ENCODE data around the gene TMEM203. TPM values are rescaled to one million over a fixed set of nuclear protein-coding genes. Genes with fewer than 3 reads are reported as not detected.
A peak's percentile ranks its signal among the peaks of the same experiment; 100 is the strongest.

Gene TMEM203
- total and polyA plus RNA-seq, 8 donors, result 9.7 to 22.8 (median 13.7) TPM

DNA sequence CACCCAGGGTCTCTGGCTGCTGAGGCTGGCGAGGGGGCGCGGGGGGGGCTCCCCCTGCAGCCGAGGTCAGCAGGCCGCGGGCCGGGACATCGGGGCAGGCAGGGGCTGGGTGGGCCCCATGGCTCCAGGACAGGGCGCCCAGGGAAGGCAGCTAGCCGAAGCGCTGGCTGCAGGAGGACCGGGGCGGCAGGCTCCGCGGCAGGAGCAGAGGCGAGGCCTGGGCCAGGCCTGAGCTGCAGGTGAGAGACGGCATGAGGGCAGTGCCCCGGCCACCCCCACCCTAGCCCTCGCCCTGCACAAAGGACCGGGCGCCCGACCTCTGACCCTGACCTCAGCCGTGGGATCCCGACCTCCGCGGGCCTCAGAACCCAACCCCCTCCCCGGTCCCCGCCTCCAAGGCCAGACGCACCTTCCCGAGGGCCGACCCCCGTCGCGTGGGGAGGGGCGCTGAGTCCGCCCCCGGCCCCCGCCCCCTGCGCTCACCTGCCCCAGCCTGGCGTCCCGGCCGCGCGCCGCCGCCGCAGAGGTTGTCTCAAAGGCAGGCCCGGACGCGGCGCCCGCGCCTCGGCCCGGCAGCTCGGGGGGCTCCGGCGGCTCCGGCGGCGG, 16.2 kb upstream of the TMEM203 start:
- intact Hi-C loops (cut with DNase I), result no loop called here
- no peaks in the 10 kb centered on the region for H3K36me3 ChIP-seq
- ATAC-seq (no peak), DNase-seq (peak in 4 of 6 donors; percentile 43 to 71 (median 48)), FAIRE-seq (no peak)
- no peaks in the 10 kb centered on the region for H3K9me3 ChIP-seq
- peak overlapping the region in 2 of 4 donors; percentile 8 to 19 for H3K27ac ChIP-seq
- TF ChIP-seq, protein P1, sequence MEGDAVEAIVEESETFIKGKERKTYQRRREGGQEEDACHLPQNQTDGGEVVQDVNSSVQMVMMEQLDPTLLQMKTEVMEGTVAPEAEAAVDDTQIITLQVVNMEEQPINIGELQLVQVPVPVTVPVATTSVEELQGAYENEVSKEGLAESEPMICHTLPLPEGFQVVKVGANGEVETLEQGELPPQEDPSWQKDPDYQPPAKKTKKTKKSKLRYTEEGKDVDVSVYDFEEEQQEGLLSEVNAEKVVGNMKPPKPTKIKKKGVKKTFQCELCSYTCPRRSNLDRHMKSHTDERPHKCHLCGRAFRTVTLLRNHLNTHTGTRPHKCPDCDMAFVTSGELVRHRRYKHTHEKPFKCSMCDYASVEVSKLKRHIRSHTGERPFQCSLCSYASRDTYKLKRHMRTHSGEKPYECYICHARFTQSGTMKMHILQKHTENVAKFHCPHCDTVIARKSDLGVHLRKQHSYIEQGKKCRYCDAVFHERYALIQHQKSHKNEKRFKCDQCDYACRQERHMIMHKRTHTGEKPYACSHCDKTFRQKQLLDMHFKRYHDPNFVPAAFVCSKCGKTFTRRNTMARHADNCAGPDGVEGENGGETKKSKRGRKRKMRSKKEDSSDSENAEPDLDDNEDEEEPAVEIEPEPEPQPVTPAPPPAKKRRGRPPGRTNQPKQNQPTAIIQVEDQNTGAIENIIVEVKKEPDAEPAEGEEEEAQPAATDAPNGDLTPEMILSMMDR (IDR thresholded peaks at IDR 0.05), result no peak
- peaks cover 6 to 12% (median 7%) of the 10 kb centered on the region in 3 donors for H3K4me1 ChIP-seq
- 5 to 9% methylated on average over 31 to 61 of the region's 61 CpGs for WGBS, 2 donors
- no peaks in the 10 kb centered on the region for H3K27me3 ChIP-seq
- peak overlapping the region in 3 of 4 donors; percentile 18 to 48 (median 48) for H3K4me3 ChIP-seq

- Histone ChIP-seq H3K27ac (no peak overlapping the region), H3K4me1 (peaks cover 6 to 12% (median 7%) of the 10 kb centered on the region in 3 donors)
Measured at GRCh38 chr9:137221095-137221505, 15.7 kb upstream of the TMEM203 start.

DNA sequence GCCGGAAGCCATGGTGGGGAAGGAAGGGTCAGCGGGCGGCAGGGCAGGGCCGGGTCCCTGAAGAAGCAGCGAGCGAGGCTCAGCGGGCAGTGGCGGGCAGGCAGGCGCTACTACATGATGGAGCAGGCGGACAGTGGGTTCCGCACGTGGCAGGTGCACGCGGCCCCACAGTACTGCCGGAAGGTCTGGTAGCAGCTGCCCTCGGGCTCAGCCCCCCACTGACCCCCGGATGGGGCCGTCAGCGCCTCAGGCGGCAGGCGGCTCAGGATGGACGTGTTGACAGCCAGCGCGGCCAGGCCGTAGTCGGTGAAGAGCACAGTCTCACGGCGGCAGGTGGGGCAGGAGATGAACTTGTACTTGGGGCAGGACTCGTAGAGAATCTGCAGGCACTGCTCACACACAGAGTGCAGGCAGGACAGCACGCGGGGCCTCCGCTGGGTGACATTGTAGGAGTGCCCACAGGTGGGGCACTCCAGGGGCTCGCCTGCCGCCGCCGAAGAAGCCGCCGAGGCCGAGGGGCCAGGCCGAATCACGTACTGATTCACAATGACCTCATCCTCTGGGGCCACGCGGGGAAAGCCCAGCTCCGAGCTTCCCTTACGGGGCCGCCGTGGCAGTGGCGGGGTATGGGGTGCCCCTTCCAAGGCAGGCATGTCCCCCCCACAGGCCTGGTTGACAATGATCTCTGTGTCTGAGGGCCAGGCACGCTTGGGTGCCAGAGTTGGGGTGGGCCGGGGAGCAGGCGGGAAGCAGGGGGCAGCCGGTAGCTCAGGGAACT, 15.1 kb upstream of the TMEM203 start:
- H3K27me3 ChIP-seq, result no peaks in the 10 kb centered on the region
- FAIRE-seq, result no peak
- WGBS, 2 donors, result 93% methylated on average over 51 to 52 of the region's 52 CpGs
- H3K4me1 ChIP-seq, result peaks cover 6 to 12% (median 7%) of the 10 kb centered on the region in 3 donors
- TF ChIP-seq, protein P1 (IDR thresholded peaks at IDR 0.05), result no peak
- no peak for ATAC-seq
- H3K36me3 ChIP-seq, result no peaks in the 10 kb centered on the region
- intact Hi-C loops (cut with DNase I), result no loop called here
- H3K9me3 ChIP-seq, result no peaks in the 10 kb centered on the region
- no peak overlapping the region for H3K27ac ChIP-seq
- DNase-seq, result peak in 1 of 6 donors; percentile 54
- H3K4me3 ChIP-seq, result no peak overlapping the region

More at GRCh38 chr9:137221095-137221505, 15.7 kb upstream of the TMEM203 start:
- DNase-seq (peak in 1 of 6 donors; percentile 31), FAIRE-seq (no peak), ATAC-seq (no peak)
- WGBS, 2 donors, result 84% methylated on average over 14 of the region's 14 CpGs
- TF ChIP-seq, protein P1 (IDR thresholded peaks at IDR 0.05), result no peak
- H3K27me3 ChIP-seq, result no peaks in the 10 kb centered on the region
- no peaks in the 10 kb centered on the region for H3K36me3 ChIP-seq
- intact Hi-C loops (cut with DNase I), result no loop called here
- peak overlapping the region in 2 of 4 donors; percentile 48 for H3K4me3 ChIP-seq
- H3K9me3 ChIP-seq, result no peaks in the 10 kb centered on the region

DNA sequence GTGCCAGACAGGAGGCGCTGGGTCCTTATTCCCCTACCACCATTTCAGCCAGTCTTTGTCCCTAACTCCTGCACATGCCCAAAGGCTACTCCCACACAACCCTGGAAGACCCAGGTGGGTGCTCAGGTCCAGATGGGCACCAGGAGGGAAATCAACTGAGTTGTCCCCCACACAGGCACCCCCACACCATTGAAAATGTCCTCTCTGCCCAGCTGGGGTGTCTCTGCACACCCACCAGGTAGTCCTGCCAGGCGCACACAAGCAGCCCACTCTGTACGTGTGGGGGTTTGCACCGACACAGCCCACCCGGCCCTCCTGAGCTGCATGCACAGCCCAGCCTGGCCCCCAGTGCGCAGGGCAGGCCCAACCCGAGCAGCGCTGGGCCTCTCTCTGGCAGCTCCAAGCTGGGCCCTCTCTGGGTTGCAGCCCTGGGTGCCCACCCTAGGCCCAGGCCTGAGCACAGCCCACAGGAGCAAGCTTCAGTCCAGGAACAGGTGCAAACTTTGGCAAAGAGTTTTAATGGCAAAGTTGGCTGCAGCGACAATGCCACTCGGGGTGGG, 14.4 kb upstream of the TMEM203 start:
- Histone ChIP-seq H3K36me3 (no peaks in the 10 kb centered on the region), H3K27ac (no peak overlapping the region), H3K27me3 (no peaks in the 10 kb centered on the region), H3K4me1 (peaks cover 6 to 12% (median 7%) of the 10 kb centered on the region in 3 donors), H3K4me3 (no peak overlapping the region), H3K9me3 (no peaks in the 10 kb centered on the region)
- FAIRE-seq (no peak), DNase-seq (peak in 1 of 6 donors; percentile 49), ATAC-seq (no peak)
- 89 to 92% methylated on average over 10 of the region's 10 CpGs for WGBS, 2 donors
- intact Hi-C loops (cut with DNase I), result no loop called here
- TF ChIP-seq, protein P1 (IDR thresholded peaks at IDR 0.05), result no peak
